Measurements from ENCODE around the gene MAD1L1. TPM values are rescaled to one million over a fixed set of nuclear protein-coding genes. Genes with fewer than 3 reads are reported as not detected.

The MAD1L1 gene
- total and polyA plus RNA-seq, 2 of the 8 experiments (the other 6 are each of a cell fraction or from before 2014, with no cell fraction given): 40.4 to 44.6 TPM

GRCh38 chr7:1866601-1867000, 366.1 kb downstream of the MAD1L1 start:
- Histone ChIP-seq H3K14ac (ENCODE audit: insufficient read length) (no peak overlapping the region), H3K23ac (ENCODE audit: insufficient read length) (no peak overlapping the region), H2BK12ac (ENCODE audit: low read depth, low read length) (no peak overlapping the region), H3K4me1 (replicated peaks in 1 of 4; ENCODE audit: control insufficient read depth in 3 of 4, insufficient read depth in 4 of 4, low read length in 3 of 4) (peaks cover 0 to 7% (median 4%) of the 10 kb centered on the region in 4 experiments; a peak in 4 of 7 replicates), H3K4ac (replicated peaks; ENCODE audit: insufficient read length, low read depth, low read length) (no peak overlapping the region), H3K27ac (ENCODE audit: low read depth, low read length) (no peak overlapping the region), H3K27me3 (replicated peaks in 1 of 4; ENCODE audit: control insufficient read depth in 3 of 4, extremely low read depth in 1 of 4, insufficient read depth in 3 of 4, low read length in 3 of 4) (no peaks in the 10 kb centered on the region), H3K79me2 (ENCODE audit: control insufficient read depth in 1 of 2, insufficient read depth in 2 of 2, low read length in 2 of 2) (no peaks in the 10 kb centered on the region), H4K8ac (ENCODE audit: extremely low read depth, insufficient read depth, low read length) (no peak overlapping the region), H3K9ac (replicated peaks in 1 of 4; ENCODE audit: extremely low read depth in 1 of 4, low read depth in 3 of 4, low read length in 3 of 4) (no peak overlapping the region), H3K4me2 (ENCODE audit: insufficient read depth in 1 of 2, low read depth in 2 of 2, low read length in 2 of 2) (no peak overlapping the region), H3K36me3 (ENCODE audit: control insufficient read depth in 2 of 4, insufficient read depth in 4 of 4, low read length in 3 of 4) (no peaks in the 10 kb centered on the region), H2AFZ (ENCODE audit: low read length) (no peak overlapping the region), H2BK20ac (ENCODE audit: low read length) (no peak overlapping the region), H2BK5ac (ENCODE audit: low read depth, low read length) (no peak overlapping the region), H2BK15ac (ENCODE audit: low read length) (no peak overlapping the region), H4K20me1 (replicated peaks in 1 of 2; ENCODE audit: control insufficient read depth in 1 of 2, insufficient read depth in 2 of 2, low read length in 2 of 2) (peaks cover 4 to 7% of the 10 kb centered on the region in 2 experiments), H2AK5ac (ENCODE audit: low read depth, low read length) (no peak overlapping the region), H3K9me3 (ENCODE audit: insufficient read depth in 2 of 2, low read depth in 1 of 2, low read length in 1 of 2) (peaks cover 0 to 10% of the 10 kb centered on the region in 2 experiments; a peak in 1 of 4 replicates), H4K91ac (replicated peaks; ENCODE audit: insufficient read length, low read length) (no peak overlapping the region), H3K56ac (replicated peaks; ENCODE audit: insufficient read length, low read depth, low read length) (no peak overlapping the region), H3K4me3 (ENCODE audit: extremely low read depth in 1 of 4, insufficient read depth in 2 of 4, low read depth in 3 of 4, low read length in 4 of 4) (no peak overlapping the region), H4K5ac (ENCODE audit: insufficient read length, low read depth, low read length) (no peak overlapping the region), H3K23me2 (ENCODE audit: low read depth, low read length) (no peaks in the 10 kb centered on the region; the same call in 1 of the 2 replicates), H3K79me1 (ENCODE audit: low read depth, low read length) (no peaks in the 10 kb centered on the region), H3K18ac (ENCODE audit: extremely low read depth, low read length) (no peak overlapping the region), H2BK120ac (replicated peaks; ENCODE audit: low read depth, low read length) (no peak overlapping the region)
- no peak for DNase-seq (ENCODE audit: low read depth in 1 of 2, low spot score in 2 of 2)
- ChIA-PET POLR2A (ENCODE audit: partially characterized antibody) (no interaction called here), CTCF (ENCODE audit: partially characterized antibody) (interaction anchor here (1.0 to 3.2 kb wide), 3 partner anchors 14 to 28 kb away, joined by 3 to 13 read pairs (median 3); no protein-coding TSS in a partner anchor)
- WGBS, 2 experiments (ENCODE audit: extremely low coverage in 1 of 2, insufficient coverage in 1 of 2, insufficient read length in 1 of 2, insufficient replicate concordance in 2 of 2, low coverage in 1 of 2, low lambda C conversion rate in 2 of 2, missing lambda C conversion rate in 1 of 2): 87% methylated on average over 13 of the region's 15 CpGs; no CpG with 5 or more reads in 1 of the 2 experiments
- no peak for FAIRE-seq
- TF ChIP-seq E2F6 (IDR thresholded peaks at IDR 0.05) (no peak), NRF1 (IDR thresholded peaks at IDR 0.05; ENCODE audit: low read depth, low read length) (no peak), BCL11A (IDR thresholded peaks at IDR 0.05; ENCODE audit: low read depth in 2 of 2, low read length in 2 of 2) (no peak), NANOG (IDR thresholded peaks at IDR 0.05; ENCODE audit: insufficient read depth, low read depth, low read length, poor library complexity, severe bottlenecking) (no peak)
